Karpas-422 (cell line): ENCODE data around the gene KHDRBS2. TPM values are rescaled to one million over a fixed set of nuclear protein-coding genes. Genes with fewer than 3 reads are reported as not detected.

Experiments used
- DNase-seq: peaks from one replicate; pipeline ENCODE4 v3.0.0-alpha.2; 2015
- H2AFZ ChIP-seq: fragments of 200-600 bp; sonication (generic); 2 replicates; pipeline ENCODE4 v1.6.1; 2014; ENCODE audit warnings: antibody characterized with exemption, low read length, mixed read lengths
- H3K27ac ChIP-seq: fragments of 200-600 bp; sonication (generic); 2 replicates; pipeline ENCODE4 v1.5.1; 2014; ENCODE audit warnings: mild to moderate bottlenecking, low read length, moderate library complexity
- H3K27me3 ChIP-seq: fragments of 200-600 bp; sonication (generic); 2 replicates; pipeline ENCODE4 v1.6.1; 2014; ENCODE audit warnings: low read length, mixed read lengths
- H3K36me3 ChIP-seq: fragments of 200-600 bp; sonication (generic); 2 replicates; pipeline ENCODE4 v1.6.1; 2014; ENCODE audit warnings: low read length, mixed read lengths; ENCODE audit not compliant: insufficient read depth
- H3K4me1 ChIP-seq: fragments of 200-600 bp; sonication (generic); 2 replicates; pipeline ENCODE4 v1.6.1; 2014; ENCODE audit warnings: mild to moderate bottlenecking, low read length, mixed read lengths
- H3K4me2 ChIP-seq: fragments of 200-600 bp; sonication (generic); 2 replicates; pipeline ENCODE4 v1.6.1; 2014; ENCODE audit warnings: low read length, low read depth, mild to moderate bottlenecking; ENCODE audit not compliant: poor library complexity, severe bottlenecking
- H3K4me3 ChIP-seq: fragments of 200-600 bp; sonication (generic); 2 replicates; pipeline ENCODE4 v1.5.1; 2014; ENCODE audit warnings: mild to moderate bottlenecking, antibody characterized with exemption, low read length, mixed read lengths
- H3K79me2 ChIP-seq: fragments of 200-600 bp; sonication (generic); 2 replicates; pipeline ENCODE4 v1.6.1; 2014; ENCODE audit warnings: mild to moderate bottlenecking, low read length, mixed read lengths
- H3K9ac ChIP-seq: fragments of 200-600 bp; sonication (generic); 2 replicates; pipeline ENCODE4 v1.6.0; 2014; ENCODE audit warnings: low read length
- H3K9me2 ChIP-seq: fragments of 200-600 bp; sonication (generic), shearing (Covaris generic); replicated peaks from 2 replicates; pipeline ENCODE4 v1.6.0; 2014; ENCODE audit warnings: mild to moderate bottlenecking, low read length, moderate library complexity; ENCODE audit not compliant: insufficient read depth
- H3K9me3 ChIP-seq: fragments of 300-700, 200-600 bp; sonication (generic); 2 replicates; pipeline ENCODE4 v1.6.1; 2014; ENCODE audit warnings: low read length, mixed read lengths
- H4K20me1 ChIP-seq: fragments of 200-600 bp; sonication (generic); 2 replicates; pipeline ENCODE4 v1.6.1; 2014; ENCODE audit warnings: mild to moderate bottlenecking, antibody characterized with exemption, low read length, low read depth; ENCODE audit not compliant: insufficient read depth
- total RNA-seq: library from RNA; depleted of rRNA; stranded (reverse); fragments of >200 nt; shearing (Covaris generic); gene quantifications from 2 replicates; pipeline ENCODE4 v1.2.3, GENCODE V29; 2014; ENCODE audit warnings: low replicate concordance

KHDRBS2 gene
- total RNA-seq, 1 experiment from 2014 or later: 40.1 TPM

DNA sequence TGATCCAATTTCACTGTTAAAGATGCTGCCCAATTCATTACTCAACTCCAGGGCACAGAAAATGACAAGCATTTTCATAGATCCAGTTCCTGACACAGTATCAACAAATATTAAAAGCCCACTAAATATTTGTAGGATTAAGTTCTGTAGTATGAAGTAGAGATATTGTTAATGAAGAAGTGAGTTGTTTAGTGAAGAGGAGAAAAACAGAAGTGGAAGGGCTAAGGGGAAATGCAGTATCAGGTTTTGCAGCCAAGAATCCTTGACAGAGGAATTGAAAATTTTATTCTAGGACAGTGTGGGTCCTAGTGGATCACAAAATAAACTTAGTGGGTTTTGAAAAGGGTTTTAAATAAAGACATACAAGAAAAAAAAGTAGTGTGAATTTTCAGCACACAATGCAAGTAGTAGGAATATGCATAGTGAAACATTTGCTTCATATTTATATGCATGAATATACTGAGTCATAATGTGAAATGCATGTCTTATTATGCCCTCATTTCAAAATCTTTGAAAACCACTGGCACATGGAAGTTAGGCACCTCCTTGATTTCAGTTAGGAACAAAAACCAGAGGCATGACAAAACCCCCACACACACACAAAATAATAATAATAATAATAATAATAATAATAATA lies 338.6 kb downstream of the KHDRBS2 start:
- no peaks in the 10 kb centered on the region for H3K27me3 ChIP-seq
- no peak overlapping the region for H3K4me2 ChIP-seq
- no peak overlapping the region for H3K9ac ChIP-seq
- H3K79me2 ChIP-seq: peaks cover 47% of the 10 kb centered on the region
- peaks cover 10% of the 10 kb centered on the region; the same call in 1 of the 2 replicates for H3K36me3 ChIP-seq
- H3K27ac ChIP-seq: no peak overlapping the region
- no peak for DNase-seq
- H4K20me1 ChIP-seq: no peaks in the 10 kb centered on the region
- no peak overlapping the region for H2AFZ ChIP-seq
- H3K9me3 ChIP-seq: no peaks in the 10 kb centered on the region
- H3K4me3 ChIP-seq: no peak overlapping the region
- no peaks in the 10 kb centered on the region for H3K9me2 ChIP-seq
- no peaks in the 10 kb centered on the region for H3K4me1 ChIP-seq

DNA sequence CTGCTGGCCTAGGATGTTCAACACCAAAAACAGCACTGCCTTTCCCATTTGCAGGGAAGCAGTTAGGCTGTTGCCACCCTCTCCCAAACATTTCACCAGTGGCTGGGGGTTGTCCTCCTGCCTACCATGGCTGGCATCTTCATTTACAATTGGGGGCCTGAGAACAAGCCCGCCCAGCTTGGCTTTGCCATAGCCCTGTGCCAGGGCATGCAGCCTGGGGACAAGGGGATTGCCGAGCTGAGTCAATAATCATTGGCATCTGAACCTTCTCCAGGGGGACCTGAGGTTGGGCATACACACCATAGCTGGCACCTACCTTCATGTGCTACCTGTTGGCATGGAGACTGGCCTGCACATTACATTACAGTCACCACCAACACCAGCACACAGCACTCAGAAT lies 345.1 kb downstream of the KHDRBS2 start:
- DNase-seq: no peak
- Histone ChIP-seq H2AFZ (no peak overlapping the region), H3K9ac (no peak overlapping the region), H3K9me3 (no peaks in the 10 kb centered on the region), H3K4me2 (no peak overlapping the region), H3K27me3 (no peaks in the 10 kb centered on the region), H3K4me1 (no peaks in the 10 kb centered on the region), H3K36me3 (peaks cover 10% of the 10 kb centered on the region; the same call in 1 of the 2 replicates), H3K27ac (no peak overlapping the region), H3K9me2 (no peaks in the 10 kb centered on the region), H4K20me1 (no peaks in the 10 kb centered on the region), H3K79me2 (peaks cover 45% of the 10 kb centered on the region), H3K4me3 (no peak overlapping the region)

- H3K27ac ChIP-seq: no peak overlapping the region
- no peaks in the 10 kb centered on the region for H4K20me1 ChIP-seq
- H3K4me1 ChIP-seq: no peaks in the 10 kb centered on the region
- no peak overlapping the region for H3K4me2 ChIP-seq
- no peaks in the 10 kb centered on the region for H3K36me3 ChIP-seq
- no peaks in the 10 kb centered on the region for H3K9me3 ChIP-seq
- no peaks in the 10 kb centered on the region for H3K27me3 ChIP-seq
- no peak overlapping the region for H2AFZ ChIP-seq
- peaks cover 5% of the 10 kb centered on the region for H3K79me2 ChIP-seq
- no peak overlapping the region for H3K4me3 ChIP-seq
- no peak for DNase-seq
- H3K9me2 ChIP-seq: no peaks in the 10 kb centered on the region
- H3K9ac ChIP-seq: no peak overlapping the region
Observed at GRCh38 chr6:61935242-61935846, 350.7 kb downstream of the KHDRBS2 start.

- H3K36me3 ChIP-seq: no peaks in the 10 kb centered on the region
- no peak overlapping the region for H3K4me2 ChIP-seq
- H2AFZ ChIP-seq: no peak overlapping the region
- H3K9ac ChIP-seq: no peak overlapping the region
- no peaks in the 10 kb centered on the region for H3K79me2 ChIP-seq
- DNase-seq: no peak
- no peak overlapping the region for H3K27ac ChIP-seq
- no peaks in the 10 kb centered on the region for H3K9me3 ChIP-seq
- H3K9me2 ChIP-seq: no peaks in the 10 kb centered on the region
- no peaks in the 10 kb centered on the region for H3K27me3 ChIP-seq
- no peak overlapping the region for H3K4me3 ChIP-seq
- no peaks in the 10 kb centered on the region for H4K20me1 ChIP-seq
- H3K4me1 ChIP-seq: no peaks in the 10 kb centered on the region
Observed at GRCh38 chr6:61909486-61909885, 376.5 kb downstream of the KHDRBS2 start.

- Histone ChIP-seq H3K79me2 (no peaks in the 10 kb centered on the region; the same call in 1 of the 2 replicates), H3K4me3 (no peak overlapping the region), H3K4me1 (no peaks in the 10 kb centered on the region), H3K27ac (no peak overlapping the region), H4K20me1 (no peaks in the 10 kb centered on the region), H3K9me3 (no peaks in the 10 kb centered on the region), H3K27me3 (no peaks in the 10 kb centered on the region), H3K9ac (no peak overlapping the region), H2AFZ (no peak overlapping the region), H3K9me2 (no peaks in the 10 kb centered on the region), H3K4me2 (no peak overlapping the region), H3K36me3 (no peaks in the 10 kb centered on the region)
- DNase-seq: no peak
Observed at GRCh38 chr6:61901748-61902147, 384.3 kb downstream of the KHDRBS2 start.

DNA sequence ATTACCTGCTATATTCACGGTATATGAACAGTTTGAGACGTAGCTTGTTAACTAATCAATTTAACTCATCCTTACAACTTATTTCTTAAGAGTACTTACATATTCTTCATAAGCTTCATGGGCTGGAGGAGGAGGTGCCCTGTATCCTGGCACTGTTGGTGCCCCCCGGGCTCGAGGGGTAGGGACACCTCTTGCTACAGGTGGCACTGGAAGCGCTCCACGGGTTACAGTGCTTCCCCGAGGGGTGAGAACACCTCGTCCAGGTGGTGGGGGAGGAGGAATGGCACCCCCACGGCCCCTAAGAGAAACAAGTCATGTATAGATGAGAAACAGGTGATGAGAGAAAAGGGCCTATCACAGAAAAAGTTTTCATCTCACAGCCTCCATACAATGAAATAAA lies 391.5 kb downstream of the KHDRBS2 start:
- no peak overlapping the region for H3K27ac ChIP-seq
- H3K36me3 ChIP-seq: peaks cover 10% of the 10 kb centered on the region; the same call in 1 of the 2 replicates
- H3K9ac ChIP-seq: no peak overlapping the region
- H3K9me2 ChIP-seq: no peaks in the 10 kb centered on the region
- no peaks in the 10 kb centered on the region for H3K27me3 ChIP-seq
- H3K79me2 ChIP-seq: peaks cover 13% of the 10 kb centered on the region
- H2AFZ ChIP-seq: no peak overlapping the region
- H3K9me3 ChIP-seq: peaks cover 3% of the 10 kb centered on the region; the same call in 1 of the 2 replicates
- DNase-seq: no peak
- H3K4me1 ChIP-seq: no peaks in the 10 kb centered on the region
- no peak overlapping the region for H3K4me2 ChIP-seq
- no peak overlapping the region for H3K4me3 ChIP-seq
- H4K20me1 ChIP-seq: no peaks in the 10 kb centered on the region

DNA sequence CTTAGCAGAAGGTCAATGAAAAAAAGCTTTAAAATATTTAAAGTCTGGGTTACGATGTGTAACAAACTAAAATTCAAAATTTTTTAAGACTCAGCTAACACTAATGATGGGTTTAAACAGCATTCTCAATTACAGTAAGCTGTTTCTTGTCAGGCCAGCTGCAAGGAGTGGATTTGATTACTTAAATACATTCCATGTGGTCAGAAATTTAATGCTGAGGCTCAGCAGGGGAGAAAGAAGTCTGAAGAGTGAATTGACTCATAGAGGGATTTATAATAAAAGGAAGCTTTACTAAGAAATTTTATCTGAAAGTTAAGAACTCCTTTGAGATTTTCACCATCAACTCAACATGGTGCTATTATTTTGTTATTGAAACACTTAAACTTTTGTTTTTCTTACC lies 398.6 kb downstream of the KHDRBS2 start:
- Histone ChIP-seq H3K4me1 (no peaks in the 10 kb centered on the region; the same call in 1 of the 2 replicates), H3K9me3 (no peaks in the 10 kb centered on the region), H4K20me1 (no peaks in the 10 kb centered on the region), H3K4me2 (no peak overlapping the region), H3K79me2 (peaks cover 30% of the 10 kb centered on the region), H3K36me3 (no peaks in the 10 kb centered on the region), H3K27me3 (no peaks in the 10 kb centered on the region), H3K9ac (no peak overlapping the region), H3K9me2 (no peaks in the 10 kb centered on the region), H2AFZ (no peak overlapping the region), H3K27ac (no peak overlapping the region), H3K4me3 (no peak overlapping the region)
- DNase-seq: no peak

DNA sequence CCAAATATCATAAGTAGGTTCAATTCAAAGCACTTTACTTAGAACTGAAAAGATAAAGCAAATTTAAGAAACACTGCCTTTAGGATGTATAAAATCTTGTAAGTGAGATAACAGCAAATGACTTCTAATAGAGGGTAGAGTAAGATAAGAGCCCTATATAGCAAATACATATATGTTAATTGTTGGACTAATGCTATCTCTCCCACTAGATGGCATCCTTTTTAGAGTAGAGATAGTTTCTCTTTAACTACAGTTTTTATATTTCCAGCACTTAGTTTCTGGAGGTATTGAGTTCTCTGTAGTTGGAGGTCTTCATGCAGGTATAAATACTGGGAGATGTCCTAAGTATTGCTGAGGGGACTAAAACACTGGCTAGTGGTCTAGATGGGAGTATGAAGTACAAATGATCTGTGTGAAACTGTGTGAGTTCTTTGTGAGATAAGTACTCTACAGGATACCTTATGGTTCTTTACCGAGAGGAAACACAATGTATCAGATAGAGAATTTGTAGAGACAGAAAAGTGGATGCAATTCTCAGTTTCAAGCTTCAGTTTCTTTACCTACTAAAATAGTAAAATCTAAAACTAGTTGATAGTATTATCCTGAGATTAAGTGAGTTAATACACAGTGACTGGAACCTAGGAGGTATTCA lies 399.3 kb downstream of the KHDRBS2 start:
- Histone ChIP-seq H3K27ac (no peak overlapping the region), H3K4me1 (peaks cover under 1% of the 10 kb centered on the region), H3K36me3 (no peaks in the 10 kb centered on the region), H3K4me2 (no peak overlapping the region), H4K20me1 (no peaks in the 10 kb centered on the region), H3K9ac (no peak overlapping the region), H3K79me2 (peaks cover 37% of the 10 kb centered on the region), H3K9me2 (no peaks in the 10 kb centered on the region), H3K4me3 (no peak overlapping the region), H3K9me3 (no peaks in the 10 kb centered on the region), H2AFZ (no peak overlapping the region), H3K27me3 (no peaks in the 10 kb centered on the region)
- DNase-seq: peak; percentile 78
